ENCODE results near the gene MTRFR. TPM values are rescaled to one million over a fixed set of nuclear protein-coding genes. Genes with fewer than 3 reads are reported as not detected.
"Not testable (repeated sequence)": the region's sequence is repeated elsewhere in the genome, so short reads cannot be mapped to it uniquely, and the experiment has no call there.

MTRFR gene
- total and polyA plus RNA-seq, 2 donors (not counting 3 experiments of a cell fraction or from before 2014, with no cell fraction given) = 9.1 to 14.4 TPM

DNA sequence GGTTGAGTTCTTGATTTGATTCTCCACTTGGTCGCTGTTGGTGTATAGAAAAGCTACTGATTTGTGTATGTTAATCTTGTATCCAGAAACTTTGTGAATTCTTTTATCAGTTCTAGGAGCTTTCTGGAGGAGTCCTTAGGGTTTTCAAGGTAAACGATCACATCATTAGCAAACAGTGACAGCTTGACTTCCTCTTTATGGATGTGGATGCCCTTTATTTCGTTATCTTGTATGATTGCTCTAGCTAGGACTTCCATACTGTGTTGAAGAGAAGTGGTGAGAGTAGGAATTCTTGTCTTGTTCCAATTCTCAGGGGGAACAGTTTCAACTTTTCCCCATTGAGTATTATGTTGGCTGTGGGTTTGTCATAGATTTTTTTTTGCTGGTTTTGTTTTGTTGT lies 12.4 kb downstream of the MTRFR start:
- Histone ChIP-seq H3K9me3 (replicated peaks; ENCODE audit: control insufficient read depth, insufficient read depth, low read length) (no peaks in the 10 kb centered on the region), H3K4me3 (replicated peaks in 1 of 3; ENCODE audit: insufficient read depth in 1 of 3, low read depth in 1 of 3, low read length in 3 of 3) (no peak overlapping the region), H3K9ac (replicated peaks; ENCODE audit: extremely low read depth, insufficient read depth, low read length) (no peak overlapping the region), H3K27ac (ENCODE audit: insufficient read depth, low read depth, low read length) (no peak overlapping the region), H3K79me2 (ENCODE audit: control insufficient read depth, insufficient read depth, low read length) (peaks cover 35% of the 10 kb centered on the region), H3K4me2 (ENCODE audit: insufficient read depth, low read length) (no peak overlapping the region), H4K20me1 (replicated peaks; ENCODE audit: control insufficient read depth, extremely low read depth, insufficient read depth, low read length) (no peaks in the 10 kb centered on the region), H3K36me3 (ENCODE audit: control insufficient read depth in 2 of 2, extremely low read depth in 1 of 2, insufficient read depth in 2 of 2, low read length in 2 of 2) (peaks cover 0 to 2% of the 10 kb centered on the region in 2 experiments), H3K4me1 (ENCODE audit: control insufficient read depth, extremely low read depth, insufficient read depth, low read length) (peaks cover 10% of the 10 kb centered on the region), H3K27me3 (ENCODE audit: control insufficient read depth in 2 of 2, insufficient read depth in 2 of 2, low read length in 2 of 2) (no peaks in the 10 kb centered on the region), H2AFZ (ENCODE audit: low read depth, low read length) (no peak overlapping the region), H3K9me1 (replicated peaks; ENCODE audit: control insufficient read depth, extremely low read depth, insufficient read depth, low read length) (no peaks in the 10 kb centered on the region)
- FAIRE-seq (no peak), DNase-seq (ENCODE audit: low read depth, low spot score) (no peak)
- POLR2A ChIA-PET = interaction anchor here (0.9 kb wide), 1 partner anchor 13 kb away, joined by 4 read pairs; the partner anchor contains the start of genes MPHOSPH9 and MTRFR
- no peak for TF ChIP-seq POLR2A (IDR thresholded peaks at IDR 0.05; ENCODE audit: low read depth, low read length)
- no peak for TF ChIP-seq EZH2 (IDR thresholded peaks at IDR 0.05; ENCODE audit: borderline replicate concordance, low read depth, low read length, severe bottlenecking)
- no peak for TF ChIP-seq GATA2 (IDR thresholded peaks at IDR 0.05; ENCODE audit: insufficient read depth, insufficient read length, low read depth, low read length)
- CTCF ChIA-PET = interaction anchor here (0.8 kb wide), 1 partner anchor 13 kb away, joined by 3 read pairs; the partner anchor contains the start of genes MPHOSPH9 and MTRFR
- BruUV-seq (replicated peaks) = no TSS peak
- intact Hi-C loops (cut with micrococcal nuclease) = no loop called here
- dilution Hi-C loops (cut with MboI; ENCODE audit: extremely low pct_ligation_motif_present, low sequenced_read_pairs) = no loop called here

GRCh38 chr12:123248129-123248528 lies 14.9 kb downstream of the MTRFR start:
- H4K20me1 ChIP-seq (replicated peaks; ENCODE audit: control insufficient read depth, extremely low read depth, insufficient read depth, low read length); H3K27ac ChIP-seq (ENCODE audit: insufficient read depth, low read depth, low read length); DNase-seq (ENCODE audit: low read depth, low spot score); FAIRE-seq; H3K9ac ChIP-seq (replicated peaks; ENCODE audit: extremely low read depth, insufficient read depth, low read length); BruUV-seq (replicated peaks); H3K4me1 ChIP-seq (ENCODE audit: control insufficient read depth, extremely low read depth, insufficient read depth, low read length); H3K4me2 ChIP-seq (ENCODE audit: insufficient read depth, low read length); dilution Hi-C loops (cut with MboI; ENCODE audit: extremely low pct_ligation_motif_present, low sequenced_read_pairs); intact Hi-C loops (cut with micrococcal nuclease); H3K4me3 ChIP-seq (replicated peaks in 1 of 3; ENCODE audit: insufficient read depth in 1 of 3, low read depth in 1 of 3, low read length in 3 of 3); H3K27me3 ChIP-seq (ENCODE audit: control insufficient read depth in 2 of 2, insufficient read depth in 2 of 2, low read length in 2 of 2); H3K9me3 ChIP-seq (replicated peaks; ENCODE audit: control insufficient read depth, insufficient read depth, low read length); H2AFZ ChIP-seq (ENCODE audit: low read depth, low read length); H3K9me1 ChIP-seq (replicated peaks; ENCODE audit: control insufficient read depth, extremely low read depth, insufficient read depth, low read length); H3K36me3 ChIP-seq (ENCODE audit: control insufficient read depth in 2 of 2, extremely low read depth in 1 of 2, insufficient read depth in 2 of 2, low read length in 2 of 2); POLR2A ChIA-PET: not testable (repeated sequence)
- CTCF ChIA-PET = interaction anchor here (2.0 kb wide), 1 partner anchor 10 kb away, joined by 9 read pairs; no protein-coding TSS in a partner anchor
- peaks cover 45% of the 10 kb centered on the region for H3K79me2 ChIP-seq (ENCODE audit: control insufficient read depth, insufficient read depth, low read length)

GRCh38 chr12:123248996-123249741 lies 15.9 kb downstream of the MTRFR start:
- H3K4me3 ChIP-seq (replicated peaks in 1 of 3; ENCODE audit: insufficient read depth in 1 of 3, low read depth in 1 of 3, low read length in 3 of 3); H4K20me1 ChIP-seq (replicated peaks; ENCODE audit: control insufficient read depth, extremely low read depth, insufficient read depth, low read length); intact Hi-C loops (cut with micrococcal nuclease); H3K4me2 ChIP-seq (ENCODE audit: insufficient read depth, low read length); BruUV-seq (replicated peaks); H2AFZ ChIP-seq (ENCODE audit: low read depth, low read length); DNase-seq (ENCODE audit: low read depth, low spot score); FAIRE-seq; H3K9me1 ChIP-seq (replicated peaks; ENCODE audit: control insufficient read depth, extremely low read depth, insufficient read depth, low read length); H3K27ac ChIP-seq (ENCODE audit: insufficient read depth, low read depth, low read length); H3K4me1 ChIP-seq (ENCODE audit: control insufficient read depth, extremely low read depth, insufficient read depth, low read length); dilution Hi-C loops (cut with MboI; ENCODE audit: extremely low pct_ligation_motif_present, low sequenced_read_pairs); H3K36me3 ChIP-seq (ENCODE audit: control insufficient read depth in 2 of 2, extremely low read depth in 1 of 2, insufficient read depth in 2 of 2, low read length in 2 of 2); H3K27me3 ChIP-seq (ENCODE audit: control insufficient read depth in 2 of 2, insufficient read depth in 2 of 2, low read length in 2 of 2); H3K9me3 ChIP-seq (replicated peaks; ENCODE audit: control insufficient read depth, insufficient read depth, low read length); H3K9ac ChIP-seq (replicated peaks; ENCODE audit: extremely low read depth, insufficient read depth, low read length): not testable (repeated sequence)
- POLR2A ChIA-PET = interaction anchor here (0.6 kb wide), 1 partner anchor 8 kb away, joined by 8 read pairs; no protein-coding TSS in a partner anchor
- H3K79me2 ChIP-seq (ENCODE audit: control insufficient read depth, insufficient read depth, low read length) = peaks cover 42% of the 10 kb centered on the region
- CTCF ChIA-PET = interaction anchor here (2.0 kb wide), 1 partner anchor 11 kb away, joined by 9 read pairs; no protein-coding TSS in a partner anchor
